Bronchial epithelial cell (primary cell): ENCODE data around the gene CKB. TPM values are rescaled to one million over a fixed set of nuclear protein-coding genes. Genes with fewer than 3 reads are reported as not detected.

Experiments used
- DNase-seq: peaks from one replicate; pipeline ENCODE4 v3.0.0-alpha.2; 2010; ENCODE audit warnings: low read depth
- FAIRE-seq: peaks from 2 replicates; lab custom pipeline; 2011; peaks lifted over from hg19 to GRCh38; lab: Jason Lieb, UNC
- H3K27me3 ChIP-seq: 2 replicates; pipeline ENCODE4 v1.5.1; 2011; ENCODE audit warnings: low read length; ENCODE audit not compliant: control insufficient read depth, insufficient read depth
- H3K36me3 ChIP-seq: 2 replicates; pipeline ENCODE4 v1.5.1; 2011; ENCODE audit warnings: low read length; ENCODE audit not compliant: control insufficient read depth, insufficient read depth
- H3K4me3 ChIP-seq: 2 replicates; pipeline ENCODE4 v1.5.1; 2011; ENCODE audit warnings: mild to moderate bottlenecking, low read depth, low read length, control low read depth
- total RNA-seq: library from RNA; depleted of rRNA; stranded (reverse); fragments of >200 nt; gene quantifications from 2 replicates; pipeline ENCODE4 v1.2.1, GENCODE V29; 2014
- TF ChIP-seq, protein P1 (sequence below): IDR thresholded peaks from 2 replicates; pipeline ENCODE4 v1.5.1; 2011; ENCODE audit warnings: mild to moderate bottlenecking, moderate library complexity, low read length, control low read depth, inconsistent platforms; ENCODE audit not compliant: insufficient read depth, severe bottlenecking

The CKB gene
- total RNA-seq, 1 donor from 2014 or later = 31.3 TPM

DNA sequence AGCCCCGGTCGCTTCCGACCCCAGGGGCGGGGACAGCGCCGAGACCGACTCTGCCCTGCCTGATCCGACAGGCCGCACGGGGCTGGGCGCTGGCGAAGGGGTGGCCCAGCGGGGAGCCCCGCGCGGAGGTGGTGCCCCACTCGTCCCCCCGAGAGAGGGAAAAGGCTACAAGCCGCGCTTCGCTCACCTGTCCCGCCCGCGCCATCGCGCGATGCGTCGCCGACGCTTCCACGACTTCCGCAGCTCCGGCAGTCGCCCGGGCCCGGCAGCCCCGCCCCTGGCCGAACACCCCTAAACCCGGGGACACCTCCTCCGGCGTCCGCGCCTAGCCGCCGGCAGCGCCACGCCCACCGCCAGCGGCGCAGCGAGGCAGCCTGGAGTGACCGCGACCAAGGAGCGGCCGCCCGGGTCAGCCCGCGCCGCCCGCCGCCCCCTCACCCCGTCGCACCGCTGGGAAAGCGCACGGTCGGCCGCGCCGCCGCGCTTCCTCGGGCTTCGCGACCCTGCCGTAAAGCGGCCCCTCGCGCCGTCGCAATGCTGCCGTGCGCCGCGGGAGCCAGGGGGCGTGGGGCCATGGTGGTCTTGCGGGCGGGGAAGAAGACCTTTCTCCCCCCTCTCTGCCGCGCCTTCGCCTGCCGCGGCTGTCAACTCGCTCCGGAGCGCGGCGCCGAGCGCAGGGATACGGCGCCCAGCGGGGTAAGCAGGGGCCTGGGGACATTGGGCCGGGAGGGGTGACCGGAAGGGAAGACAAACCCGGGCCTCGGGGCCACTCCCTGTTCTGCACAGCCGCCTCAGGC lies 40.0 kb upstream of the CKB start, which contains the start of the genes BAG5 and COA8:
TSS of gene BAG5 (minus strand) at position 229 of the 797 bp plus-strand sequence. CDS start 1,493 bp downstream, outside the sequence.
TSS of gene COA8 (plus strand) at position 532 of the 797 bp plus-strand sequence. CDS start at position 574, 42 bp downstream.
- H3K36me3 ChIP-seq = peaks cover 8% of the 10 kb centered on the region
- TF ChIP-seq, protein P1, sequence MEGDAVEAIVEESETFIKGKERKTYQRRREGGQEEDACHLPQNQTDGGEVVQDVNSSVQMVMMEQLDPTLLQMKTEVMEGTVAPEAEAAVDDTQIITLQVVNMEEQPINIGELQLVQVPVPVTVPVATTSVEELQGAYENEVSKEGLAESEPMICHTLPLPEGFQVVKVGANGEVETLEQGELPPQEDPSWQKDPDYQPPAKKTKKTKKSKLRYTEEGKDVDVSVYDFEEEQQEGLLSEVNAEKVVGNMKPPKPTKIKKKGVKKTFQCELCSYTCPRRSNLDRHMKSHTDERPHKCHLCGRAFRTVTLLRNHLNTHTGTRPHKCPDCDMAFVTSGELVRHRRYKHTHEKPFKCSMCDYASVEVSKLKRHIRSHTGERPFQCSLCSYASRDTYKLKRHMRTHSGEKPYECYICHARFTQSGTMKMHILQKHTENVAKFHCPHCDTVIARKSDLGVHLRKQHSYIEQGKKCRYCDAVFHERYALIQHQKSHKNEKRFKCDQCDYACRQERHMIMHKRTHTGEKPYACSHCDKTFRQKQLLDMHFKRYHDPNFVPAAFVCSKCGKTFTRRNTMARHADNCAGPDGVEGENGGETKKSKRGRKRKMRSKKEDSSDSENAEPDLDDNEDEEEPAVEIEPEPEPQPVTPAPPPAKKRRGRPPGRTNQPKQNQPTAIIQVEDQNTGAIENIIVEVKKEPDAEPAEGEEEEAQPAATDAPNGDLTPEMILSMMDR = no peak
- DNase-seq = peak; percentile 60
- no peak for FAIRE-seq
- H3K4me3 ChIP-seq = peak within 1 kb of the TSS; percentile 92
- no peaks in the 10 kb centered on the region for H3K27me3 ChIP-seq

DNA sequence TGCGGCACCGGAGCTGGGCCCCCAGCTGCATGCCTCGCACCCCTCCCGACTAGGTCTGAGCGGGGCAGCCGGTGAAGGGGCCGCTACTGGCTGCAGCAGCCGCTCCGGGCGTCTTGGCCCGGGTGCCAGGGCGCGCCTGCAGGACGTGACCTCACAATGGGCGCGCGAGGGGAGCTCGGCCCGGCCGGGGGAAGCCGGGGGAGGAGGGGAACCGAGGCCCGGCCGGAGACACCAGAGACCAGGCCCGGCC lies 39.5 kb upstream of the CKB start:
- Histone ChIP-seq H3K36me3 (peaks cover 8% of the 10 kb centered on the region), H3K27me3 (no peaks in the 10 kb centered on the region), H3K4me3 (peak overlapping the region; percentile 92)
- FAIRE-seq = no peak
- TF ChIP-seq, protein P1 = no peak
- DNase-seq = no peak

DNA sequence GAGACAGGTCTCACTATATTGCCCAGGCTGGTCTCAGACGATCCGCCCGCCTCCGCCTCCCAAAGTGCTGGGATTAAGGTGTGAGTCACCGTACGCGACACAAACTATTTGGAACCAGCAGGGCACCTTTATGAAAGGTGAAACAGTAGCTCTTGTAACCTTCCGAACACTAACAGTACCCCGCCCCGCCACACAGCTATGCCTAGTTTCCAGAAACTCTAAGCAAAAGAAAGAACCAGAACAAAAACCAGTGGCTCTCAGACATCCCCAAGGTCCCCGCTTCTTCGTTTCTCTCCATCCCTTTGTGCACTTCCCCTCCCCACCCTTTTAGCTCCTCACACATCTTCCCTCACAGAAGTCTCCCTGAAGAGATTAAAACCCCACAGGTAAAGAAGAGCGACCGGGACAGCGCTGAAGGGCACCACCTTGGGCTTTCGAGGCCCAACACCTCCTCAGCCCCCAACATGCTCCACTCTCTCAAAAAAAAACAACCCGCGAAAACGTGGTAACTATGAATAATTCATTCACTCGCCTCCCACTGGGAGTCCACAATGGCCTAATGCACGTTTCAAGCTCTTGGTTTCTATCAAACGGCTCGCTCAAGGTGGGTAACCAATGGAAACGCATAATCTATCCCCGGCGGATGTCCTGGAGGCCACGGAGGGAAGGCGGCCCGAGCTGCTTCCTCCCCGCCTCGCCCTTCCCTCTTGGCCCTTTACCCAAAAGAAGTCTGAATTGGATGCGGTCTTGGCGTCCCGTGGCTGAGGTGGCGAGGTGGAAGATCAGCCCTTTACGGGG lies 39.0 kb upstream of the CKB start:
- Histone ChIP-seq H3K4me3 (peak overlapping the region; percentile 92), H3K27me3 (no peaks in the 10 kb centered on the region), H3K36me3 (peaks cover 8% of the 10 kb centered on the region)
- peak; percentile 59 for DNase-seq
- FAIRE-seq = no peak
- TF ChIP-seq, protein P1 = no peak

DNA sequence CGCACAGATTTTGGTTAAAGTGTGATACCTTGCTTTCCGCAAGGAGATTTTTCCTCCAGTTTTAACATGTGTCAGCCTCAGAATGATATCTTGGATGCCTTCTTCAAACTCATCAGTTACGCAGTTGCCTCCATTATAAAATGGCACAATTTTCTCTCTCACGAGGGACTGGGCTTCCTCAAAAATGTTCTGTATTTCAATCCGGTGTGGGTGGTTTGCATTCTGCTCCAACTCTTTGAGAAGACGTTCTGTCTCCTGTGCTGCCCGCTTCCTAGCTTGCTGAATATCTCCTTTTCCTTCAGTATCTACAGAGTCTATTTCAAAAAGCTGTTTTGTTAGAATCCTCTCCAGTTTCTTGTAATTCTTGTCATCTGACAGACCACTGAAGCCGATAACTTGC lies 38.1 kb upstream of the CKB start:
- no peak overlapping the region for H3K4me3 ChIP-seq
- DNase-seq = no peak
- no peak for FAIRE-seq
- TF ChIP-seq, protein P1 = no peak
- H3K36me3 ChIP-seq = peaks cover 7% of the 10 kb centered on the region
- H3K27me3 ChIP-seq = no peaks in the 10 kb centered on the region

DNA sequence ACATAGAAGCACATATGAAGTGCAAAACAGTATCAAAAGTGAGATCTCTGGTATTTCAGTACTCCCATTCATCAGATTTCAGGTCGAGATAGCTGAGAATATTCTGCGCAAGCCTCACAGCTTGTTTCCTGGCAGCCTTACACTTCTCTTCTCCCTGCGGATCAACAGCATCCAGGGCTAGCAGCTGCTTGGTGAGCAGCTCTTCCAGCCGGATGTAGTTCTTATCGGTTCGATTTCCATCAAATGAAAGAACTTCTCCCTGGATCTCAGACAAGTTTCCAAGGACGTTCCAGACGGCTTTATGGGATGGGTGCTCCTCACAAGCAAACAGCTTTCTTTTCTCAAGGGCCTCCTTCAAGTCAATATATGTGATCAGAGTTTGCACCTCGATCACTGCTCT lies 37.1 kb upstream of the CKB start:
- TF ChIP-seq, protein P1 = no peak
- Histone ChIP-seq H3K4me3 (no peak overlapping the region), H3K27me3 (no peaks in the 10 kb centered on the region), H3K36me3 (peaks cover 7% of the 10 kb centered on the region)
- DNase-seq (no peak), FAIRE-seq (no peak)
